Endodermal cell (in vitro differentiated cells): ENCODE measurements around the gene NEK3. TPM values are rescaled to one million over a fixed set of nuclear protein-coding genes. Genes with fewer than 3 reads are reported as not detected.

Source experiments
- DNase-seq: peaks from one replicate; pipeline ENCODE4 v3.0.0-alpha.2; 2017
- H3K27ac ChIP-seq: 2 replicates; pipeline ENCODE4 v1.5.1; 2013; ENCODE audit warnings: mild to moderate bottlenecking, low read depth, low read length, moderate library complexity
- H3K27me3 ChIP-seq: 2 replicates; pipeline ENCODE4 v1.6.1; 2013; ENCODE audit warnings: mild to moderate bottlenecking, low read length, moderate library complexity; ENCODE audit not compliant: insufficient read depth, control insufficient read depth, poor library complexity, severe bottlenecking
- H3K36me3 ChIP-seq: 2 replicates; pipeline ENCODE4 v1.7.0; 2013; ENCODE audit warnings: mild to moderate bottlenecking, low read length, moderate library complexity; ENCODE audit not compliant: control insufficient read depth, insufficient read depth
- H3K4me1 ChIP-seq: one replicate; pipeline ENCODE4 v1.7.0; 2013; ENCODE audit warnings: low read length; ENCODE audit not compliant: control insufficient read depth, insufficient read depth
- H3K4me3 ChIP-seq: 2 replicates; pipeline ENCODE4 v1.5.1; 2013; ENCODE audit warnings: mild to moderate bottlenecking, low read length, moderate library complexity
- H3K9ac ChIP-seq: 2 replicates; pipeline ENCODE4 v1.6.1; 2013; ENCODE audit warnings: mild to moderate bottlenecking, low read length, moderate library complexity; ENCODE audit not compliant: poor library complexity, severe bottlenecking; ENCODE audit errors: extremely low read depth
- H3K9me3 ChIP-seq: 2 replicates; pipeline ENCODE4 v1.6.1; 2013; ENCODE audit warnings: mild to moderate bottlenecking, low read length, moderate library complexity; ENCODE audit not compliant: control insufficient read depth
- H3K27ac Mint-ChIP-seq: 2 replicates; pipeline ENCODE4 v1.8.0; 2020; ENCODE audit warnings: mixed read lengths
- H3K27me3 Mint-ChIP-seq: 2 replicates; pipeline ENCODE4 v1.8.0; 2021; ENCODE audit warnings: mild to moderate bottlenecking, mixed read lengths; ENCODE audit not compliant: insufficient read depth
- H3K36me3 Mint-ChIP-seq: 2 replicates; pipeline ENCODE4 v1.8.0; 2020; ENCODE audit warnings: low read depth, mixed read lengths
- H3K4me1 Mint-ChIP-seq: 2 replicates; pipeline ENCODE4 v1.8.0; 2020; ENCODE audit warnings: mixed read lengths
- H3K4me3 Mint-ChIP-seq: 2 replicates; pipeline ENCODE4 v1.8.0; 2020; ENCODE audit warnings: mild to moderate bottlenecking, moderate library complexity, mixed read lengths
- H3K9me3 Mint-ChIP-seq: 2 replicates; pipeline ENCODE4 v1.8.0; 2020; ENCODE audit warnings: mild to moderate bottlenecking, mixed read lengths
- WGBS, 2 experiments: methylation state at CpG; one replicate each; pipeline versions ENCODE4 v1.1.5 to v1.1.7; 2013; ENCODE audit warnings: missing lambda C conversion rate in 2 of 2, mixed read lengths in 1 of 2; ENCODE audit not compliant: insufficient coverage in 1 of 2, insufficient read length in 1 of 2; 5-methylcytosine and 5-hydroxymethylcytosine counted together
- total RNA-seq, 2 donors: library from RNA; stranded (reverse); fragmentation: NEBNext Ultra II Directional in 1 of 2; extraction: Animal tissue kit (Norgen Biotek cat#: 25700) in 1 of 2; gene quantifications; 2 replicates in 1 of 2; 3 replicates in 1 of 2; pipeline ENCODE4 v1.2.1, GENCODE V29; 2021
- TF ChIP-seq, protein P1 (sequence below): fragments of 200-600 bp; sonication (generic); conservative IDR thresholded peaks from 2 replicates; pipeline ENCODE4 v1.5.0; 2021; ENCODE audit warnings: antibody characterized with exemption, mild to moderate bottlenecking

NEK3 gene
- total RNA-seq, 2 donors from 2014 or later, result 30.7 to 48.8 TPM

DNA sequence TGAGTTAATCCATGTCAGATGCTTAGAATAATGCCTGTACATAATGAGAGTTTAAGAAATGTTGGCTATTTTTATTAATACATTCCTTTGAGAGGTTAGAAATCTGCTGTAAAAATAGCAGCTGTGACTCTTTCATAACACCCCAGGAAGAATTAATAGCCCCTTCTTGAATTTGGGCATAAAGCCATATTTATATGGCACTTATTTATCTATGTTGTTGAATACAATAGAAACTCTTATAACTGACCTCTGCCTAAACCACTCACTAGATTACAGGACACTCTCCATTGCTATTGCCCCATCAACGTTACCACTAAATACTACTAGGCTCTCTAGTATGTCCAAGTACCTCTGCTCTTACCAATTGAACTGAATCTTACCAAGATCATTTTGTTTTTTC, 46.8 kb downstream of the NEK3 start:
- Mint-ChIP-seq H3K9me3 (peaks cover 21% of the 10 kb centered on the region), H3K27ac (no peak overlapping the region), H3K27me3 (peaks cover 9% of the 10 kb centered on the region), H3K36me3 (peaks cover 7% of the 10 kb centered on the region), H3K4me1 (peaks cover 21% of the 10 kb centered on the region), H3K4me3 (no peak overlapping the region)
- H3K36me3 ChIP-seq, result no peaks in the 10 kb centered on the region
- H3K9ac ChIP-seq, result no peak overlapping the region
- WGBS, 2 experiments, result 97 to 100% methylated on average over 1 of the region's 1 CpG
- H3K4me1 ChIP-seq, result no peaks in the 10 kb centered on the region
- H3K27ac ChIP-seq, result no peak overlapping the region
- TF ChIP-seq, protein P1, sequence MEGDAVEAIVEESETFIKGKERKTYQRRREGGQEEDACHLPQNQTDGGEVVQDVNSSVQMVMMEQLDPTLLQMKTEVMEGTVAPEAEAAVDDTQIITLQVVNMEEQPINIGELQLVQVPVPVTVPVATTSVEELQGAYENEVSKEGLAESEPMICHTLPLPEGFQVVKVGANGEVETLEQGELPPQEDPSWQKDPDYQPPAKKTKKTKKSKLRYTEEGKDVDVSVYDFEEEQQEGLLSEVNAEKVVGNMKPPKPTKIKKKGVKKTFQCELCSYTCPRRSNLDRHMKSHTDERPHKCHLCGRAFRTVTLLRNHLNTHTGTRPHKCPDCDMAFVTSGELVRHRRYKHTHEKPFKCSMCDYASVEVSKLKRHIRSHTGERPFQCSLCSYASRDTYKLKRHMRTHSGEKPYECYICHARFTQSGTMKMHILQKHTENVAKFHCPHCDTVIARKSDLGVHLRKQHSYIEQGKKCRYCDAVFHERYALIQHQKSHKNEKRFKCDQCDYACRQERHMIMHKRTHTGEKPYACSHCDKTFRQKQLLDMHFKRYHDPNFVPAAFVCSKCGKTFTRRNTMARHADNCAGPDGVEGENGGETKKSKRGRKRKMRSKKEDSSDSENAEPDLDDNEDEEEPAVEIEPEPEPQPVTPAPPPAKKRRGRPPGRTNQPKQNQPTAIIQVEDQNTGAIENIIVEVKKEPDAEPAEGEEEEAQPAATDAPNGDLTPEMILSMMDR, result no peak
- DNase-seq, result no peak
- H3K27me3 ChIP-seq, result no peaks in the 10 kb centered on the region
- no peak overlapping the region for H3K4me3 ChIP-seq
- H3K9me3 ChIP-seq, result peaks cover 29% of the 10 kb centered on the region

DNA sequence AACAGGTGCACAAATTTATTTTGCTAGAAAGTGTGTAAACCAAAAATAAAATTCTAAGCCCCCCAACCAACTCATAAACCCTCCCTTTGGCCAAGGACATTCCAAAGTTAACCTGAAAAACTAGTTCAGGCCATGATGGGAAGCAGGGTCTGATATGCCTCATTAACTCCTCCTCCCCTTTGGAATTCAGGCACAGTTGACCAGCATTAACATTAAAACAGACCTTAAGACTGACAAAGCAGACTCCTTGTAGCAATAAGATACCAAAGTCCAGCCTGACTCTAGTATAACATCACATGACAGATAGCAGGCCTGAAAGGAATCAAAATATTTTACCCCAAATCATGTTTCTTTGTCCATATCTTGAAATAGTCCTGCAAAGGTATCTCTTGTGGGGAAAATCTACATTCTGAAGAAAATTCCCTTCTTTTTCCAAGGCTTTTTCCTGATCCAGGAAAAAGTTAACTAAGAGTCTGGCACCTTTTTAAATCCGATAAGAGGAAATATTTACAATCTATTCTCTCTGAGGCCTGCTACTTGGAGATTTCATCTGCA, 50.2 kb downstream of the NEK3 start:
- Mint-ChIP-seq H3K4me3 (no peak overlapping the region), H3K27me3 (peaks cover 3% of the 10 kb centered on the region), H3K36me3 (peaks cover 7% of the 10 kb centered on the region), H3K4me1 (peaks cover 14% of the 10 kb centered on the region), H3K9me3 (peaks cover 26% of the 10 kb centered on the region), H3K27ac (peak overlapping the region; percentile 35)
- H3K36me3 ChIP-seq, result no peaks in the 10 kb centered on the region
- peak overlapping the region; percentile 25 for H3K4me3 ChIP-seq
- H3K9ac ChIP-seq, result no peak overlapping the region
- TF ChIP-seq, protein P1, result no peak
- 63 to 88% methylated on average over 1 of the region's 1 CpG for WGBS, 2 experiments
- H3K27ac ChIP-seq, result no peak overlapping the region
- H3K4me1 ChIP-seq, result no peaks in the 10 kb centered on the region
- H3K9me3 ChIP-seq, result peaks cover 35% of the 10 kb centered on the region
- DNase-seq, result no peak
- H3K27me3 ChIP-seq, result no peaks in the 10 kb centered on the region

DNA sequence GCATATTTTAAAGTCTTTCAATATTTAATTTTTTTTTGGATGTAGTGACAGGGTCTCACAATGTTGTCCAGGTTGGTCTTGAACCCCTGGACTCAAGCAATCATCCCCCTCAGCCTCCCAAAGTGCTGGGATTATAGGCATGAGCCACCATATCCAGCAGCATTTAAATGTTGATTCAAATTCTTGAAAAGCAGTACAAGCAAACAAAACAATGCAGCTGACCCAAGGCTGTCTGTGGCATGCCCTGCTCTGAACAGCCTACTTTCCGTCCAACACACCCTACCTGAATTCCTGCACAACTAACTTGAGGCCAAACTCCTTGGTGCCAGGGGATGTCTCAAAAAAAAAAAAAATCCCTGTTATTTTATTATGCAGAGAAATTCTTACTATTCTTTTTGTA, 53.6 kb downstream of the NEK3 start:
- H3K27me3 ChIP-seq, result no peaks in the 10 kb centered on the region

More for the DNA sequence above, 53.6 kb downstream of the NEK3 start:
- H3K9me3 Mint-ChIP-seq, result peaks cover 26% of the 10 kb centered on the region
- H3K9me3 ChIP-seq, result peaks cover 35% of the 10 kb centered on the region
- no peak for DNase-seq
- H3K36me3 Mint-ChIP-seq, result peaks cover 7% of the 10 kb centered on the region
- H3K27ac ChIP-seq, result no peak overlapping the region
- TF ChIP-seq, protein P1, result no peak
- no peak overlapping the region for H3K9ac ChIP-seq
- H3K4me3 Mint-ChIP-seq, result no peak overlapping the region
- no peaks in the 10 kb centered on the region for H3K27me3 Mint-ChIP-seq
- H3K4me1 ChIP-seq, result no peaks in the 10 kb centered on the region
- no peak overlapping the region for H3K4me3 ChIP-seq
- H3K36me3 ChIP-seq, result no peaks in the 10 kb centered on the region
- H3K27ac Mint-ChIP-seq, result no peak overlapping the region
- 100% methylated on average over 1 of the region's 1 CpG; no CpG with 5 or more reads in 1 of the 2 experiments for WGBS, 2 experiments
- H3K4me1 Mint-ChIP-seq, result peaks cover 6% of the 10 kb centered on the region
